H1 (cell line): Measurements from ENCODE around the gene COQ8A. TPM values are rescaled to one million over a fixed set of nuclear protein-coding genes. Genes with fewer than 3 reads are reported as not detected.

Experiments
- CTCF ChIA-PET: fragments of 300-600 bp; sonication (Branson Sonifier 250); formaldehyde crosslinking; loops from one replicate; lab custom pipeline; 2021; ENCODE audit not compliant: partially characterized antibody; lab: Charles Lee
- POLR2A ChIA-PET: fragments of 300-600 bp; sonication (Branson Sonifier 250); formaldehyde crosslinking; loops from one replicate; lab custom pipeline; 2021; ENCODE audit warnings: inconsistent platforms; ENCODE audit not compliant: partially characterized antibody; lab: Charles Lee
- DNase-seq, 2 experiments: peaks; one replicate each; pipeline versions ENCODE4 v3.0.0 to v3.0.0-alpha.2; 2010 to 2022; ENCODE audit warnings: low spot score in 2 of 2, low read depth in 1 of 2, mixed read lengths in 1 of 2
- FAIRE-seq: peaks from 2 replicates; lab custom pipeline; 2011; peaks lifted over from hg19 to GRCh38; lab: Jason Lieb, UNC
- H2AFZ ChIP-seq: 2 replicates; pipeline ENCODE4 v1.8.1; 2012; ENCODE audit warnings: low read length, inconsistent platforms
- H2AK5ac ChIP-seq: 2 replicates; pipeline ENCODE4 v1.6.1; 2013; ENCODE audit warnings: low read depth, low read length
- H2BK120ac ChIP-seq: replicated peaks from 2 replicates; pipeline ENCODE3; 2013; ENCODE audit warnings: low read depth, low read length, inconsistent platforms
- H2BK12ac ChIP-seq: 2 replicates; pipeline ENCODE4 v1.6.1; 2013; ENCODE audit warnings: low read depth, low read length
- H2BK15ac ChIP-seq: 2 replicates; pipeline ENCODE4 v1.6.1; 2013; ENCODE audit warnings: low read length
- H2BK20ac ChIP-seq: 2 replicates; pipeline ENCODE4 v1.6.1; 2013; ENCODE audit warnings: low read length
- H2BK5ac ChIP-seq: 2 replicates; pipeline ENCODE4 v1.6.1; 2013; ENCODE audit warnings: low read depth, low read length
- H3K14ac ChIP-seq: 2 replicates; pipeline ENCODE4 v1.6.1; 2013; ENCODE audit warnings: inconsistent platforms; ENCODE audit not compliant: insufficient read length
- H3K18ac ChIP-seq: 2 replicates; pipeline ENCODE4 v1.6.1; 2013; ENCODE audit warnings: low read length; ENCODE audit errors: extremely low read depth
- H3K23ac ChIP-seq: 2 replicates; pipeline ENCODE4 v1.6.1; 2013; ENCODE audit warnings: inconsistent platforms; ENCODE audit not compliant: insufficient read length
- H3K23me2 ChIP-seq: 2 replicates; pipeline ENCODE4 v1.6.1; 2013; ENCODE audit warnings: low read depth, low read length
- H3K27ac ChIP-seq: 2 replicates; pipeline ENCODE4 v1.6.1; 2011; ENCODE audit warnings: low read depth, low read length, inconsistent platforms
- H3K27me3 ChIP-seq, 4 experiments: replicated peaks in 1 of 4; 1 replicate in 1 of 4; 2 replicates in 3 of 4; pipeline versions ENCODE4 v1.6.1 to v1.8.1; 2011 to 2013; ENCODE audit warnings: low read length in 3 of 4, mild to moderate bottlenecking in 3 of 4, inconsistent platforms in 2 of 4, mixed read lengths in 2 of 4, moderate library complexity in 1 of 4; ENCODE audit not compliant: control insufficient read depth in 3 of 4, insufficient read depth in 3 of 4; ENCODE audit errors: extremely low read depth in 1 of 4
- H3K36me3 ChIP-seq, 4 experiments: 2 replicates each; pipeline versions ENCODE4 v1.6.1 to v1.8.1; 2011 to 2013; ENCODE audit warnings: mild to moderate bottlenecking in 4 of 4, low read length in 3 of 4, moderate library complexity in 2 of 4, control low read depth in 1 of 4, inconsistent platforms in 1 of 4; ENCODE audit not compliant: insufficient read depth in 4 of 4, control insufficient read depth in 2 of 4
- H3K4ac ChIP-seq: replicated peaks from 2 replicates; pipeline ENCODE3; 2013; ENCODE audit warnings: low read length, low read depth, mixed read lengths, inconsistent platforms; ENCODE audit not compliant: insufficient read length
- H3K4me1 ChIP-seq, 4 experiments: replicated peaks in 1 of 4; 1 replicate in 1 of 4; 2 replicates in 3 of 4; pipeline versions ENCODE4 v1.6.1 to v1.8.1; 2011 to 2013; ENCODE audit warnings: low read length in 3 of 4, inconsistent platforms in 2 of 4, mixed read lengths in 1 of 4; ENCODE audit not compliant: insufficient read depth in 4 of 4, control insufficient read depth in 3 of 4
- H3K4me2 ChIP-seq, 2 experiments: 2 replicates each; pipeline versions ENCODE4 v1.6.1 to v1.8.1; 2011 to 2013; ENCODE audit warnings: low read depth in 2 of 2, low read length in 2 of 2, control low read depth in 1 of 2, inconsistent platforms in 1 of 2, mild to moderate bottlenecking in 1 of 2; ENCODE audit not compliant: insufficient read depth in 1 of 2
- H3K4me3 ChIP-seq, 4 experiments: fragments of 200-600, 300-600 bp in 1 of 4; sonication (generic), shearing (Covaris generic), sonication (Bioruptor Twin) in 1 of 4; 2 replicates each; pipeline versions ENCODE4 v1.5.1 to v1.8.1; 2011 to 2016; ENCODE audit warnings: low read length in 4 of 4, low read depth in 3 of 4, control low read depth in 2 of 4, inconsistent platforms in 2 of 4, mild to moderate bottlenecking in 2 of 4, mixed read lengths in 1 of 4, moderate library complexity in 1 of 4; ENCODE audit not compliant: insufficient read depth in 2 of 4; ENCODE audit errors: extremely low read depth in 1 of 4
- H3K56ac ChIP-seq: replicated peaks from 2 replicates; pipeline ENCODE3; 2013; ENCODE audit warnings: low read depth, mild to moderate bottlenecking, mixed read lengths, low read length, inconsistent platforms; ENCODE audit not compliant: insufficient read length
- H3K79me1 ChIP-seq: 2 replicates; pipeline ENCODE4 v1.6.1; 2013; ENCODE audit warnings: low read depth, low read length, control low read depth
- H3K79me2 ChIP-seq, 2 experiments: 2 replicates each; pipeline versions ENCODE4 v1.6.1 to v1.8.1; 2012 to 2013; ENCODE audit warnings: low read length in 2 of 2, mild to moderate bottlenecking in 2 of 2, inconsistent platforms in 1 of 2; ENCODE audit not compliant: insufficient read depth in 2 of 2, control insufficient read depth in 1 of 2
- H3K9ac ChIP-seq, 4 experiments: replicated peaks in 1 of 4; 1 replicate in 1 of 4; 2 replicates in 3 of 4; pipeline versions ENCODE4 v1.6.1 to v1.8.1; 2011 to 2013; ENCODE audit warnings: low read depth in 3 of 4, low read length in 3 of 4, control low read depth in 2 of 4, mild to moderate bottlenecking in 2 of 4, moderate library complexity in 2 of 4, inconsistent platforms in 1 of 4; ENCODE audit errors: extremely low read depth in 1 of 4
- H3K9me3 ChIP-seq, 2 experiments: 2 replicates each; pipeline versions ENCODE4 v1.6.1 to v1.8.1; 2012 to 2013; ENCODE audit warnings: mild to moderate bottlenecking in 2 of 2, moderate library complexity in 2 of 2, control low read depth in 1 of 2, inconsistent platforms in 1 of 2, low read depth in 1 of 2, low read length in 1 of 2, mixed read lengths in 1 of 2; ENCODE audit not compliant: insufficient read depth in 2 of 2
- H4K20me1 ChIP-seq, 2 experiments: replicated peaks in 1 of 2; 2 replicates each; pipeline versions ENCODE3 to v1.8.1; 2011 to 2013; ENCODE audit warnings: inconsistent platforms in 2 of 2, low read length in 2 of 2, mild to moderate bottlenecking in 1 of 2; ENCODE audit not compliant: insufficient read depth in 2 of 2, control insufficient read depth in 1 of 2
- H4K5ac ChIP-seq: 2 replicates; pipeline ENCODE4 v1.6.1; 2013; ENCODE audit warnings: low read length, low read depth, mixed read lengths, inconsistent platforms; ENCODE audit not compliant: insufficient read length
- H4K8ac ChIP-seq: 2 replicates; pipeline ENCODE4 v1.8.0; 2013; ENCODE audit warnings: mild to moderate bottlenecking, moderate library complexity, low read length, inconsistent platforms; ENCODE audit not compliant: insufficient read depth; ENCODE audit errors: extremely low read depth
- H4K91ac ChIP-seq: replicated peaks from 2 replicates; pipeline ENCODE3; 2013; ENCODE audit warnings: low read length, mixed read lengths, inconsistent platforms; ENCODE audit not compliant: insufficient read length
- BACH1 ChIP-seq: IDR thresholded peaks from 2 replicates; pipeline ENCODE4 v1.6.1; 2012; ENCODE audit warnings: low read length, improper control_type of control experiment
- CHD2 ChIP-seq: IDR thresholded peaks from 2 replicates; pipeline ENCODE4 v1.6.1; 2012; ENCODE audit warnings: low read length, improper control_type of control experiment
- JUN ChIP-seq: IDR thresholded peaks from 2 replicates; pipeline ENCODE4 v1.6.1; 2011; ENCODE audit warnings: low read depth, mild to moderate bottlenecking, improper control_type of control experiment, low read length
- JUND ChIP-seq: IDR thresholded peaks from 2 replicates; pipeline ENCODE4 v1.6.1; 2011; ENCODE audit warnings: mild to moderate bottlenecking, improper control_type of control experiment, low read length
- POLR2A ChIP-seq, 2 experiments: IDR thresholded peaks; 1 replicate in 1 of 2; 2 replicates in 1 of 2; pipeline ENCODE4 v1.6.1; 2011; ENCODE audit warnings: low read depth in 2 of 2, low read length in 2 of 2, mild to moderate bottlenecking in 2 of 2; ENCODE audit errors: control extremely low read depth in 1 of 2
- POLR2AphosphoS5 ChIP-seq: IDR thresholded peaks from 2 replicates; pipeline ENCODE4 v1.6.1; 2011; ENCODE audit warnings: low read depth, low read length
- RBBP5 ChIP-seq: IDR thresholded peaks from 2 replicates; pipeline ENCODE4 v1.7.1; 2012; ENCODE audit warnings: low read depth, mild to moderate bottlenecking, inconsistent platforms, low read length, moderate library complexity, borderline replicate concordance
- RNF2 ChIP-seq: fragments of 200-900, 300-1000 bp; sonication (generic); IDR thresholded peaks from 2 replicates; pipeline ENCODE4 v1.7.1; 2016; ENCODE audit warnings: borderline replicate concordance, low read depth, mild to moderate bottlenecking, antibody characterized with exemption, low read length; ENCODE audit not compliant: poor library complexity, severe bottlenecking; ENCODE audit errors: missing control alignments
- SAP30 ChIP-seq: fragments of 300-600 bp; sonication (generic); IDR thresholded peaks from 2 replicates; pipeline ENCODE4 v1.7.1; 2012; ENCODE audit warnings: low read length, moderate library complexity, mild to moderate bottlenecking, inconsistent platforms; ENCODE audit not compliant: insufficient read depth, insufficient replicate concordance
- SIN3A ChIP-seq, 2 experiments: IDR thresholded peaks in 1 of 2; conservative IDR thresholded peaks in 1 of 2; 2 replicates each; pipeline ENCODE4 v1.6.1; 2011 to 2012; ENCODE audit warnings: low read length in 2 of 2, improper control_type of control experiment in 1 of 2, low read depth in 1 of 2, mild to moderate bottlenecking in 1 of 2
- SP2 ChIP-seq: IDR thresholded peaks from 2 replicates; pipeline ENCODE4 v1.6.1; 2012; ENCODE audit warnings: mild to moderate bottlenecking, low read length, inconsistent platforms
- TAF1 ChIP-seq: IDR thresholded peaks from 2 replicates; pipeline ENCODE4 v1.6.1; 2011; ENCODE audit warnings: mild to moderate bottlenecking, low read depth, low read length
- TBP ChIP-seq: IDR thresholded peaks from 2 replicates; pipeline ENCODE4 v1.6.1; 2011; ENCODE audit warnings: low read depth, low read length, improper control_type of control experiment
- USF2 ChIP-seq: IDR thresholded peaks from 2 replicates; pipeline ENCODE4 v1.6.1; 2011; ENCODE audit warnings: low read length, improper control_type of control experiment
- WGBS, 2 experiments: shearing (Covaris generic) in 1 of 2; methylation state at CpG; one replicate each; pipeline versions ENCODE4 v1.1.6 to v1.1.7; 2013 to 2015; ENCODE audit warnings: low lambda C conversion rate in 2 of 2, mixed read lengths in 2 of 2, inconsistent platforms in 1 of 2, low coverage in 1 of 2, missing lambda C conversion rate in 1 of 2; ENCODE audit not compliant: insufficient replicate concordance in 2 of 2, insufficient coverage in 1 of 2, insufficient read length in 1 of 2; ENCODE audit errors: extremely low coverage in 1 of 2, missing lambda C conversion rate in 1 of 2; 5-methylcytosine and 5-hydroxymethylcytosine counted together
- polyA plus RNA-seq, 7 experiments: library from polyadenylated mRNA; depleted of rRNA in 3 of 7; stranded (reverse) in 5 of 7; unstranded in 2 of 7; fragments of >200 nt in 5 of 7; fragments of 200-250 nt in 2 of 7; gene quantifications; 1 replicate in 5 of 7; 2 replicates in 1 of 7; 4 replicates in 1 of 7; pipeline versions ENCODE4 v1.2.1 to v1.2.3, GENCODE V29; 2011 to 2013; ENCODE audit warnings: missing spikeins in 2 of 7, mixed read lengths in 2 of 7
- total RNA-seq: library from RNA; stranded (reverse); fragmentation: NEBNext Ultra II Directional; extraction: Animal tissue kit (Norgen Biotek cat#: 25700); gene quantifications from 2 replicates; pipeline ENCODE4 v1.2.1, GENCODE V29; 2021

The COQ8A gene
- total and polyA plus RNA-seq, 2 of the 8 experiments (the other 6 are each of a cell fraction or from before 2014, with no cell fraction given), result 28.5 to 38.9 TPM

GRCh38 chr1:227016990-227017389 is 76.9 kb downstream of the COQ8A start:
- Histone ChIP-seq H3K27ac (no peak overlapping the region), H2BK12ac (no peak overlapping the region), H3K14ac (no peak overlapping the region), H4K5ac (no peak overlapping the region), H3K27me3 (no peaks in the 10 kb centered on the region), H3K9me3 (no peaks in the 10 kb centered on the region), H2AK5ac (no peak overlapping the region), H3K79me1 (no peaks in the 10 kb centered on the region), H3K4me1 (no peaks in the 10 kb centered on the region), H3K36me3 (peaks cover 0 to 25% (median 6%) of the 10 kb centered on the region in 4 experiments; a peak in 3 of 8 replicates), H4K8ac (no peak overlapping the region), H2BK20ac (no peak overlapping the region), H2BK15ac (no peak overlapping the region), H3K23me2 (no peaks in the 10 kb centered on the region), H3K4me3 (no peak overlapping the region), H2AFZ (no peak overlapping the region), H3K4ac (no peak overlapping the region), H3K18ac (no peak overlapping the region), H4K20me1 (no peaks in the 10 kb centered on the region), H4K91ac (no peak overlapping the region), H3K79me2 (no peaks in the 10 kb centered on the region), H3K4me2 (no peak overlapping the region), H3K23ac (no peak overlapping the region), H3K56ac (no peak overlapping the region), H3K9ac (no peak overlapping the region), H2BK5ac (no peak overlapping the region), H2BK120ac (no peak overlapping the region)
- FAIRE-seq (no peak), DNase-seq (no peak)
- 91% methylated on average over 3 of the region's 3 CpGs; no CpG with 5 or more reads in 1 of the 2 experiments for WGBS, 2 experiments
- POLR2A ChIA-PET, result no interaction called here
- CTCF ChIA-PET, result no interaction called here
- TF ChIP-seq POLR2A (IDR thresholded peaks at IDR 0.05; ENCODE audit: control extremely low read depth in 1 of 2, low read depth in 2 of 2, low read length in 2 of 2) (no peak), USF2 (no peak), CHD2 (no peak), RNF2 (no peak), RBBP5 (no peak), SIN3A (conservative IDR thresholded peaks at IDR 0.05 in 1 of 2, IDR thresholded peaks at IDR 0.05 in 1 of 2; ENCODE audit: low read depth in 1 of 2, low read length in 2 of 2) (no peak), SAP30 (no peak), JUND (no peak), BACH1 (no peak), SP2 (no peak), TAF1 (no peak), TBP (no peak), JUN (no peak), POLR2AphosphoS5 (no peak)
